HEK293T (cell line): ENCODE data around the gene LAMC2.

ENCODE experiments used
- CTCF ChIA-PET: fragments of 350-600 bp; formaldehyde crosslinking; extraction: SDS; loops from one replicate; lab custom pipeline; 2021; ENCODE audit warnings: antibody characterized with exemption, inconsistent platforms; lab: Yijun Ruan, JAX
- POLR2A ChIA-PET: fragments of 350-600 bp; formaldehyde crosslinking; extraction: SDS; loops from one replicate; lab custom pipeline; 2020; ENCODE audit warnings: antibody characterized with exemption, inconsistent platforms; lab: Yijun Ruan, JAX
- DNase-seq: peaks from one replicate; pipeline ENCODE4 v3.0.0; 2012; ENCODE audit warnings: mixed read lengths; ENCODE audit errors: extremely low spot score
- ARNT ChIP-seq: fragments of 450-650 bp; IDR thresholded peaks from 2 replicates; pipeline ENCODE4 v1.6.1; 2017; ENCODE audit warnings: mild to moderate bottlenecking
- BHLHE40 ChIP-seq: fragments of 450-650 bp; IDR thresholded peaks from 2 replicates; pipeline ENCODE4 v1.6.1; 2016; ENCODE audit warnings: mild to moderate bottlenecking, moderate library complexity, borderline replicate concordance
- CTBP1 ChIP-seq: fragments of 450-650 bp; IDR thresholded peaks from 2 replicates; pipeline ENCODE4 v1.6.1; 2016; ENCODE audit warnings: borderline replicate concordance
- ELF4 ChIP-seq: fragments of 450-650 bp; IDR thresholded peaks from 2 replicates; pipeline ENCODE4 v1.6.1; 2017; ENCODE audit warnings: antibody characterized with exemption
- FOXA1 ChIP-seq: fragments of 450-650 bp; IDR thresholded peaks from 2 replicates; pipeline ENCODE4 v1.6.1; 2016; ENCODE audit warnings: mild to moderate bottlenecking
- FOXK2 ChIP-seq: fragments of 450-650 bp; IDR thresholded peaks from 2 replicates; pipeline ENCODE4 v1.6.1; 2016; ENCODE audit warnings: mild to moderate bottlenecking
- FOXM1 ChIP-seq: fragments of 450-650 bp; IDR thresholded peaks from 2 replicates; pipeline ENCODE4 v1.6.1; 2017; ENCODE audit warnings: mild to moderate bottlenecking, borderline replicate concordance
- HDGF ChIP-seq: fragments of 450-650 bp; IDR thresholded peaks from 2 replicates; pipeline ENCODE4 v1.6.1; 2017; ENCODE audit warnings: antibody characterized with exemption, borderline replicate concordance
- L3MBTL2 ChIP-seq: fragments of 450-650 bp; conservative IDR thresholded peaks from 2 replicates; pipeline ENCODE4 v1.6.1; 2016; ENCODE audit warnings: mild to moderate bottlenecking
- LEF1 ChIP-seq: fragments of 450-650 bp; IDR thresholded peaks from 2 replicates; pipeline ENCODE4 v1.6.1; 2017; ENCODE audit warnings: mild to moderate bottlenecking, borderline replicate concordance
- NFRKB ChIP-seq: fragments of 450-650 bp; IDR thresholded peaks from 2 replicates; pipeline ENCODE4 v1.6.1; 2016; ENCODE audit warnings: mild to moderate bottlenecking, moderate library complexity
- SP1 ChIP-seq: fragments of 450-650 bp; IDR thresholded peaks from 2 replicates; pipeline ENCODE4 v1.6.1; 2017
- SUZ12 ChIP-seq: fragments of 450-650 bp; IDR thresholded peaks from 2 replicates; pipeline ENCODE4 v1.6.1; 2016; ENCODE audit warnings: mild to moderate bottlenecking
- TARDBP ChIP-seq: fragments of 450-650 bp; IDR thresholded peaks from 2 replicates; pipeline ENCODE4 v1.6.1; 2016
- ZNF384 ChIP-seq: fragments of 450-650 bp; IDR thresholded peaks from 2 replicates; pipeline ENCODE4 v1.6.1; 2016
- TF ChIP-seq, protein P1 (sequence below): fragments of 450-650 bp; IDR thresholded peaks from 2 replicates; pipeline ENCODE4 v1.6.1; 2016

LAMC2 gene

DNA sequence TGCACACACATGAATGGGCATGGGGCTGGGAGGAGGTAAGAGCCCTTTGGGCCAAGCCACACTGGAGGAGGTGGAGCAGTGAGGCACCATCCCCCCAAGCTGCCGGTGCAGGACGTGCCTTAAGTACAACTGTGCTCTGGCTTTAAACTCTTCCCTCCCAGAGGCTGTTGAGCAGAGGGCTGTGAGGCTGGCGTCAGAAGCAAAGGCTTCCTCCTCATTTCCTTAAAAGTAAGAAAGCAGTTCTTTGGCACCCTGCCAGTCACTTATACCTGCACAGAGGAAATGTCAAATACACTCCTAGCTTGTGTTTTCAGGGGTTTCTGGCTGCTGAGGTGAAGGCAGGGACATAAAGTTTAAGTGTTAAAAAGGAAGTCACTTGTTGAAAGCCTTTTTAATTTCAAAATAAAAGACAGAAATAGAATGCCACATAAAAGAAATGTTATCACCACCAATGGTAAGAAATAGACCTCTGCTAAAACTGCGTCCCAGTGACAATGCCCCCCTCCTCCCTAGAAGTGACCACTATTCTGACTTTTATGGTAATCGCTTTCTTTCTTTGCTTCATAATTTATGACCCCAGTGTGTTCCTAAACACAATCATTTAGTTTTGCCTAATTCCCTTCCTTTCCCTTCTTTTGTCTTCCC, 33.0 kb downstream of the LAMC2 start:
- CTCF ChIA-PET, result interaction anchor here (1.6 to 4.6 kb wide), 3 partner anchors 10 to 16 kb away, joined by 5 to 25 read pairs (median 24); no protein-coding TSS in a partner anchor
- TF ChIP-seq NFRKB, result no peak
- TF ChIP-seq FOXM1, result no peak
- TF ChIP-seq, protein P1, sequence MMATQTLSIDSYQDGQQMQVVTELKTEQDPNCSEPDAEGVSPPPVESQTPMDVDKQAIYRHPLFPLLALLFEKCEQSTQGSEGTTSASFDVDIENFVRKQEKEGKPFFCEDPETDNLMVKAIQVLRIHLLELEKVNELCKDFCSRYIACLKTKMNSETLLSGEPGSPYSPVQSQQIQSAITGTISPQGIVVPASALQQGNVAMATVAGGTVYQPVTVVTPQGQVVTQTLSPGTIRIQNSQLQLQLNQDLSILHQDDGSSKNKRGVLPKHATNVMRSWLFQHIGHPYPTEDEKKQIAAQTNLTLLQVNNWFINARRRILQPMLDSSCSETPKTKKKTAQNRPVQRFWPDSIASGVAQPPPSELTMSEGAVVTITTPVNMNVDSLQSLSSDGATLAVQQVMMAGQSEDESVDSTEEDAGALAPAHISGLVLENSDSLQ, result peak; percentile 57
- no peak for TF ChIP-seq ELF4
- POLR2A ChIA-PET, result interaction anchor here (1.2 to 2.7 kb wide), 2 partner anchors 10 to 16 kb away, joined by 3 to 14 read pairs; no protein-coding TSS in a partner anchor
- DNase-seq, result no peak

DNA sequence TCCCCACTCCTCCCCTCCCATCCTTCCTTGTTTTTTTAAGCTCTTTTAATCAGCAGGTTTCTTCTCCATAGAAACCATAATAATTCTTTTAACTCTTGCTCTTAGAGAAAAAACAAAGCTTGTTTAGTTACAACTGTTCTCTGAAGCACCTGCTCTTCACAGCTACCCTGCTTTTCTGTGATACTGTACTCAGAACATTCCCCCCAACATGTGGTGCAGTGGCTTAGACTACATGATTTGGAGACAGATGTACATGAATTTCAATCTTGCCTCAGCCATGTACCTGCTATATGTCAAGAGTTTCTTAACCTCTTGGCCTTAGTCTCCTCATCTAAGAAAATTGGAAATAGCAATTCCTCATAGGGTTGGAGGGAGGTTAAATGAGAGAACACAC, 33.5 kb downstream of the LAMC2 start:
- no peak for TF ChIP-seq ARNT
- TF ChIP-seq TARDBP, result no peak
- TF ChIP-seq ZNF384, result no peak
- TF ChIP-seq SUZ12, result no peak
- no peak for TF ChIP-seq FOXM1
- TF ChIP-seq CTBP1, result no peak
- no peak for TF ChIP-seq HDGF
- TF ChIP-seq, protein P1, result no peak
- TF ChIP-seq BHLHE40, result no peak
- no peak for TF ChIP-seq L3MBTL2
- no peak for TF ChIP-seq LEF1
- no peak for TF ChIP-seq SP1
- TF ChIP-seq FOXK2, result no peak
- TF ChIP-seq FOXA1, result no peak
- TF ChIP-seq NFRKB, result no peak
- no peak for TF ChIP-seq ELF4
- no peak for DNase-seq
- ChIA-PET CTCF (interaction anchor here (1.6 to 4.6 kb wide), 3 partner anchors 9 to 15 kb away, joined by 5 to 25 read pairs (median 24); no protein-coding TSS in a partner anchor), POLR2A (interaction anchor here (1.2 to 2.7 kb wide), 2 partner anchors 11 to 15 kb away, joined by 3 to 14 read pairs; no protein-coding TSS in a partner anchor)

DNA sequence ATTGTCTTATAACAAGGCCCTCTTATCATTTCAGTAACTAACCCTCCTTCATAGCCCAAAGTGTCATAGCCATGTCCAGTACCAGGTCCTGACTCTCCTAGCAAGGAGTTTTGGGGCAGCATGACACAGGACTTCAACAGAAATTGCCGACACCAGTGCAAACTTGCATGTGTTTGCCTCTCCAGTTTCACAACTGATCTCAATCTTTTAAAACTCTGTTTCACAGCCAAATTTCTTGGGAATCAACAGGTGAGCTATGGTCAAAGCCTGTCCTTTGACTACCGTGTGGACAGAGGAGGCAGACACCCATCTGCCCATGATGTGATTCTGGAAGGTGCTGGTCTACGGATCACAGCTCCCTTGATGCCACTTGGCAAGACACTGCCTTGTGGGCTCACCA, 36.8 kb downstream of the LAMC2 start:
- no peak for TF ChIP-seq SUZ12
- no peak for TF ChIP-seq TARDBP
- no peak for TF ChIP-seq NFRKB
- TF ChIP-seq SP1, result no peak
- no peak for TF ChIP-seq BHLHE40
- TF ChIP-seq ARNT, result no peak
- no peak for TF ChIP-seq FOXK2
- no peak for TF ChIP-seq L3MBTL2
- TF ChIP-seq ELF4, result no peak
- no peak for TF ChIP-seq FOXM1
- TF ChIP-seq FOXA1, result no peak
- no peak for TF ChIP-seq CTBP1
- TF ChIP-seq, protein P1, result no peak
- POLR2A ChIA-PET, result interaction anchor here (3.8 kb wide), 1 partner anchor 12 kb away, joined by 13 read pairs; no protein-coding TSS in a partner anchor
- DNase-seq, result no peak
- CTCF ChIA-PET, result interaction anchor here (4.6 kb wide), 1 partner anchor 12 kb away, joined by 25 read pairs; no protein-coding TSS in a partner anchor

DNA sequence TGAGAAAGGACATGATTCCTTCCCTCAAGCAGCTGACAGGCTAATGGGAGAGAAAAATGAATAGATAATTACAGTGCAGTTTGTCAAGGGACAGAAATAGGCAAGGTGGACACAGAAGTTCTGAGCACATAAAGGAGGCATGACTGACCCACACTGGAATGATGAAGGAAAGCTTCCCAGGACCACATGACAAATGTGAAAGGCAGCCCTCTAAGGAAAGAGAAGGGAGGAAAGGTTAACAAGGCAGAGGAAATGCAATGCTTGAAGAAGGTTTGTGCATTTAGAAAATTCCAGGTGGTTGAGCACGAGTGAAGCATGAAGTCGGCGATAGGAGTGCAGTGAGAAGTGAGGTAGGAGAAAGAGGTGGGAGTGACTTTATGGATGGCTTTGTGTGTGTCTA, 37.4 kb downstream of the LAMC2 start:
- ChIA-PET CTCF (interaction anchor here (2.8 kb wide), 1 partner anchor 11 kb away, joined by 11 read pairs; no protein-coding TSS in a partner anchor), POLR2A (interaction anchor here (3.8 kb wide), 1 partner anchor 12 kb away, joined by 13 read pairs; no protein-coding TSS in a partner anchor)
- DNase-seq, result no peak
- TF ChIP-seq FOXA1, result no peak
- TF ChIP-seq FOXM1, result no peak
- TF ChIP-seq FOXK2, result no peak
- TF ChIP-seq LEF1, result no peak
- TF ChIP-seq ELF4, result no peak
- TF ChIP-seq NFRKB, result no peak
- no peak for TF ChIP-seq L3MBTL2
- TF ChIP-seq SUZ12, result no peak
- no peak for TF ChIP-seq ZNF384

DNA sequence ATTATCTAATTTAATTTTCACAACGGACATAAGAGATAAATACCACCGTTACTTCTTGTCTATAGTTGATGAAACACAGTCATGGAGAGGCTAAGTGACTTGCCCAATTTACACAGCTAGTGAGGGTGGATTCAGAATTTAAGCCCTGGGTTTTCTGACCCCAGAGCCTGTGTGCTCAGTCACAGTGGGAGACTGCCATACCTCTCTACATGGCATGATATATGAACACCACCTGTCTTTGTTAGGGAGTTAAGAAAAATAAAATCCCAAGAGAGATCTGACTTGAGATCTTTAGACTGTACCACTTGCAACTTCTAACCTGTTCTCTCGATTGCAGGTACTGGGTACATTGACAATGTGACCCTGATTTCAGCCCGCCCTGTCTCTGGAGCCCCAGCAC, 40.3 kb downstream of the LAMC2 start:
- ChIA-PET CTCF (interaction anchor here (0.6 to 2.8 kb wide), 3 partner anchors 8 to 327 kb away, joined by 4 to 11 read pairs (median 8); no protein-coding TSS in a partner anchor), POLR2A (interaction anchor here (3.8 kb wide), 1 partner anchor 9 kb away, joined by 13 read pairs; no protein-coding TSS in a partner anchor)
- no peak for DNase-seq
- TF ChIP-seq TARDBP (no peak), FOXM1 (no peak), ARNT (no peak), SUZ12 (no peak), LEF1 (no peak), FOXK2 (no peak), BHLHE40 (no peak), CTBP1 (no peak), NFRKB (no peak), ELF4 (no peak), FOXA1 (no peak), SP1 (no peak), L3MBTL2 (no peak), HDGF (no peak)
- TF ChIP-seq, protein P1, result no peak
